ENCODE data around the gene TSPAN7. TPM values are rescaled to one million over a fixed set of nuclear protein-coding genes. Genes with fewer than 3 reads are reported as not detected.

TSPAN7 gene
- total RNA-seq, 1 experiment from 2014 or later = 2.0 TPM

DNA sequence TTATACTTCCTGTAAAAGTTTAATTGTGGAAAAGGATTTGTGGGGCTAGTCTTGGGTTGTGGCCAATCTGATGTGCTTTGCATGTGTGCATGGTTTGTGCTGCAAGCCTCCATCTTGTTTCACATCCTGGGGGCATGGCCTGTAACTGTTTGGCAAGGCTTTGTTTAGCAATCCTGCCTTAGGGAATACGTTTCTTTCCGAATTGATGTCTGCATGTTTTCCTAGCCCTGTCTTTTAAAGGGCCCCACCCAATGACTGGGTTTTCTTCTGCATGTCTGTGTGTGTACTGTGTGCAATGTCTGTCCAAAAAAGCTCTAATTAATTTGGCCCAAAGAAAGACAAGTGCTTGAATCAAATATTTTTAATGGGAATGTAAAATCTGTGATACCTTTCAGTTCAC is 165.3 kb downstream of the TSPAN7 start:
- no peak overlapping the region for H3K27ac ChIP-seq
- H3K27me3 ChIP-seq = no peaks in the 10 kb centered on the region
- no peaks in the 10 kb centered on the region for H3K4me1 ChIP-seq
- no peak for DNase-seq
- H3K36me3 ChIP-seq = no peaks in the 10 kb centered on the region
- H3K9me3 ChIP-seq (replicated peaks) = no peaks in the 10 kb centered on the region
- H3K4me3 ChIP-seq = no peak overlapping the region

GRCh38 chrX:38727668-38728067 is 166.3 kb downstream of the TSPAN7 start:
- no peaks in the 10 kb centered on the region for H3K27me3 ChIP-seq
- H3K9me3 ChIP-seq (replicated peaks) = no peaks in the 10 kb centered on the region
- no peak overlapping the region for H3K27ac ChIP-seq
- H3K36me3 ChIP-seq = no peaks in the 10 kb centered on the region
- DNase-seq = no peak
- no peaks in the 10 kb centered on the region for H3K4me1 ChIP-seq
- H3K4me3 ChIP-seq = no peak overlapping the region

DNA sequence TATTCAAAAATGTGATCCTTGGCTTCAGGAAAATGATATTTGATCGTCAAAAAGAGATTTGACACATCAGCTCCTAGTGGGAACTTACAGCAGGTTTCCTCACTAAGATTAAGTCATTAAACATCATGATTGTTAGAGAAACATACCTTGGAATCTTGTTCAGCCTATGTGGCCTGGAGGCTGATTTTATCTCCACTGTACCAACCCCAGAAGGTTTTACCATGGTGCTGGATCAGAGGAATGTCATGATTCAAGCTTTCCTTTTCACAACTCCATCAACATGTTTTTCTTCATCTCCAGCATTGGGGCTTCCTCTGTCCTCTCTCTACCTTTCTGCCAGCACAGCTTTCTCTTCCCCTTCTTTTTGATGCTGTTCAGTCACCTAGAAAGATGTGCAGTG is 171.5 kb downstream of the TSPAN7 start:
- H3K27me3 ChIP-seq = no peaks in the 10 kb centered on the region
- H3K4me1 ChIP-seq = no peaks in the 10 kb centered on the region
- no peak for DNase-seq
- H3K4me3 ChIP-seq = no peak overlapping the region
- H3K27ac ChIP-seq = no peak overlapping the region
- no peaks in the 10 kb centered on the region for H3K9me3 ChIP-seq (replicated peaks)
- H3K36me3 ChIP-seq = no peaks in the 10 kb centered on the region

Other genes starting within 250 kb of the TSPAN7 start
- 8.4 and 9.8 TPM in 2 replicates for gene RPGR, start 234.0 kb upstream of the TSPAN7 start, total RNA-seq (2014; rRNA removed; shearing (Covaris generic))
- gene OTC, start 208.9 kb upstream of the TSPAN7 start, total RNA-seq (2014; rRNA removed; shearing (Covaris generic)) = not detected in 2 replicates
- gene MID1IP1, start 239.9 kb downstream of the TSPAN7 start, total RNA-seq (2014; rRNA removed; shearing (Covaris generic)) = 46.8 and 46.9 TPM in 2 replicates

Data from SJCRH30 (cell line).